GM18870 (cell line): ENCODE measurements around the gene SH3BP4.
"Not testable (repeated sequence)": the region's sequence is repeated elsewhere in the genome, so short reads cannot be mapped to it uniquely, and the experiment has no call there.

Experiments used
- ATAC-seq: cut with Tn5 transposase; IDR thresholded peaks from one replicate; pipeline ENCODE4 v1.9.1; 2021; ENCODE audit warnings: moderate library complexity; ENCODE audit not compliant: unreplicated experiment

The SH3BP4 gene

GRCh38 chr2:235010117-235010714 lies 58.4 kb downstream of the SH3BP4 start:
- no peak for ATAC-seq

- ATAC-seq = no peak
Measured at GRCh38 chr2:235011607-235011928, 59.8 kb downstream of the SH3BP4 start.

- ATAC-seq = no peak
Measured at GRCh38 chr2:235011929-235012631, 60.3 kb downstream of the SH3BP4 start.

- no peak for ATAC-seq
Measured at GRCh38 chr2:235017441-235017840, 65.6 kb downstream of the SH3BP4 start.

GRCh38 chr2:235018838-235019237 lies 67.0 kb downstream of the SH3BP4 start:
- no peak for ATAC-seq

- ATAC-seq = not testable (repeated sequence)
Measured at GRCh38 chr2:235020141-235020540, 68.3 kb downstream of the SH3BP4 start.

- no peak for ATAC-seq
Measured at GRCh38 chr2:235021752-235022151, 69.9 kb downstream of the SH3BP4 start.

GRCh38 chr2:235024191-235024860 lies 72.5 kb downstream of the SH3BP4 start:
- ATAC-seq = no peak

GRCh38 chr2:235024931-235025773 lies 73.3 kb downstream of the SH3BP4 start:
- ATAC-seq = no peak

GRCh38 chr2:235025800-235026536 lies 74.2 kb downstream of the SH3BP4 start:
- ATAC-seq = no peak

GRCh38 chr2:235026649-235027557 lies 75.1 kb downstream of the SH3BP4 start:
- no peak for ATAC-seq

- no peak for ATAC-seq
Measured at GRCh38 chr2:235027558-235028214, 75.9 kb downstream of the SH3BP4 start.

GRCh38 chr2:235028646-235029045 lies 76.8 kb downstream of the SH3BP4 start:
- no peak for ATAC-seq

GRCh38 chr2:235029054-235029453 lies 77.2 kb downstream of the SH3BP4 start:
- ATAC-seq = no peak

- no peak for ATAC-seq
Measured at GRCh38 chr2:235030126-235030525, 78.3 kb downstream of the SH3BP4 start.

GRCh38 chr2:235030936-235031335 lies 79.1 kb downstream of the SH3BP4 start:
- ATAC-seq = no peak

GRCh38 chr2:235031686-235032373 lies 80.0 kb downstream of the SH3BP4 start:
- ATAC-seq = no peak

GRCh38 chr2:235032466-235032865 lies 80.6 kb downstream of the SH3BP4 start:
- no peak for ATAC-seq

- no peak for ATAC-seq
Measured at GRCh38 chr2:235032949-235033348, 81.1 kb downstream of the SH3BP4 start.
